ENCODE results near the gene DENND11. TPM values are rescaled to one million over a fixed set of nuclear protein-coding genes. Genes with fewer than 3 reads are reported as not detected.

Gene DENND11
- total RNA-seq, 1 experiment from 2014 or later, result 33.0 TPM

DNA sequence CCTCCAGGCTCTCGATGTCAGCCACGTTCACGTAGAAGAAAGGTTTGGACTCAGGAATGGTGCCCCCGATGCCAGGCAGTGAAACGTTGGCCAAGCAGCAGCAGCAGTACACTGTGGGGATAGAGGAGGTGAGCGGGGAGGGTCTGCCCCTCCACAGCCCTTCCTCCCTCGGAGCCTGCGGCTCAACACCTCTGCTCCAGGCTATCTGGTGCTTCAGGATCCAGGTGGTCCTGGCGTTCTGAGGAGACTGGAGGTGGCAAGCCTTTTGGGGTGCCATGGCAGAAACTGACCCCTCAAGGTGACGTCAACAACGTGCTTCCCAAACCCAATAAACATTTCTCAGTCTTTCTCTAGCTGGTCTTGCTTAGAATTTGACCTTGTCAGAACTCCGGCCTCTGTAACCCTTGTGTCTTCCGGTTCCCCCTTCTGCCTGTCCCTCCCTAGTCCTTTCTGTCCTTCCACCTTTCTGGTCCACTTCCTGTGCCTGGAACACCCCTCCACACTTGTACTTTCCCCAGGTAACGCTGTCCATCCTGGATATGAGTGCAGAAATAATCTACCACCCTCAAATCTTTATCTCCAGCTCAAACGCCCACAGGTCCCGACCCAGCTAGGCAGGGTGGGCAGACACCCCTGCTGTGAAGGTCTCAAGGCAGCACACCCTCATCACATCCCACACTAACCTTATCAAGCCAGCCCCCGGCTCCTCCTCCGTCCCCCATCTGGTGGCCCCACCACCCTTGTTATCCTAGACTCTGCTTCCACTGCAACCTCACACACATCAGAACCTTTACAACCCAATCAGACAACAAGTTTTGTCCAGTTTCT is 36.5 kb downstream of the DENND11 start:
- Histone ChIP-seq H3K27me3 (replicated peaks; ENCODE audit: control insufficient read depth, insufficient read depth, low read length) (no peaks in the 10 kb centered on the region), H3K4me3 (ENCODE audit: low read depth, low read length) (no peak overlapping the region), H3K9me3 (no peaks in the 10 kb centered on the region), H3K36me3 (ENCODE audit: control insufficient read depth, insufficient read depth, low read length) (no peaks in the 10 kb centered on the region; the same call in 1 of the 2 replicates), H3K4me1 (no peaks in the 10 kb centered on the region)
- H3K9me3 Mint-ChIP-seq (ENCODE audit: unreplicated experiment), result no peaks in the 10 kb centered on the region
- TF ChIP-seq, protein P1, sequence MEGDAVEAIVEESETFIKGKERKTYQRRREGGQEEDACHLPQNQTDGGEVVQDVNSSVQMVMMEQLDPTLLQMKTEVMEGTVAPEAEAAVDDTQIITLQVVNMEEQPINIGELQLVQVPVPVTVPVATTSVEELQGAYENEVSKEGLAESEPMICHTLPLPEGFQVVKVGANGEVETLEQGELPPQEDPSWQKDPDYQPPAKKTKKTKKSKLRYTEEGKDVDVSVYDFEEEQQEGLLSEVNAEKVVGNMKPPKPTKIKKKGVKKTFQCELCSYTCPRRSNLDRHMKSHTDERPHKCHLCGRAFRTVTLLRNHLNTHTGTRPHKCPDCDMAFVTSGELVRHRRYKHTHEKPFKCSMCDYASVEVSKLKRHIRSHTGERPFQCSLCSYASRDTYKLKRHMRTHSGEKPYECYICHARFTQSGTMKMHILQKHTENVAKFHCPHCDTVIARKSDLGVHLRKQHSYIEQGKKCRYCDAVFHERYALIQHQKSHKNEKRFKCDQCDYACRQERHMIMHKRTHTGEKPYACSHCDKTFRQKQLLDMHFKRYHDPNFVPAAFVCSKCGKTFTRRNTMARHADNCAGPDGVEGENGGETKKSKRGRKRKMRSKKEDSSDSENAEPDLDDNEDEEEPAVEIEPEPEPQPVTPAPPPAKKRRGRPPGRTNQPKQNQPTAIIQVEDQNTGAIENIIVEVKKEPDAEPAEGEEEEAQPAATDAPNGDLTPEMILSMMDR (IDR thresholded peaks at IDR 0.05; ENCODE audit: insufficient read depth in 1 of 2, low read depth in 1 of 2, low read length in 1 of 2, severe bottlenecking in 1 of 2, unreplicated experiment in 1 of 2), result no peak
- no peaks in the 10 kb centered on the region for H3K27me3 Mint-ChIP-seq (ENCODE audit: insufficient read depth, unreplicated experiment)
- no TSS peak for BruUV-seq (replicated peaks)
- DNase-seq, result no peak
- ChIA-PET POLR2A (no interaction called here), CTCF (no interaction called here)
- H3K4me1 Mint-ChIP-seq (ENCODE audit: low read depth, unreplicated experiment), result no peaks in the 10 kb centered on the region
- peaks cover 16% of the 10 kb centered on the region for H3K36me3 Mint-ChIP-seq (ENCODE audit: insufficient read depth, unreplicated experiment)
- no peak overlapping the region for H3K4me3 Mint-ChIP-seq (ENCODE audit: unreplicated experiment)
- intact Hi-C loops (cut with micrococcal nuclease; ENCODE audit: unreplicated experiment), result no loop called here
- no peak overlapping the region for H3K27ac Mint-ChIP-seq (ENCODE audit: unreplicated experiment)

DNA sequence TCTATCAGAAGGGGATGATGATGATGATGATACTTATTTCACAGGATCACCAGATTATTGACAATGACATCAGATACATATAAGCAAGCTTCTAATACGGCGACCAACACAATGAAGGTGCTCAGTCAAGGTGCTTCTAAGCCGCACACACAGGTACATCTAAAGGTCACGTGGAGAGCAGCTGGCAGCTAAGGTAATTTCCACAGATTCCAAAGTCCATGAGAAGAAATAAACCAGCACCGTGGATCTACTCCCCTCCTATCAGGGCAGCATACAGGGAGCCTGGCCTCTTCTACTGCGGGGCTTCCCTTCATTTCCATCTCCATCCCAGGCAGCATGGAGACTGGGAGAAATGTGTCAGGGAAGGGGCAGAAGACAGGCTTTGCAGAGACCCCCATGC is 37.5 kb downstream of the DENND11 start:
- no peaks in the 10 kb centered on the region; the same call in 1 of the 2 replicates for H3K36me3 ChIP-seq (ENCODE audit: control insufficient read depth, insufficient read depth, low read length)
- DNase-seq, result no peak
- no peak overlapping the region for H3K4me3 ChIP-seq (ENCODE audit: low read depth, low read length)
- TF ChIP-seq, protein P1 (IDR thresholded peaks at IDR 0.05; ENCODE audit: insufficient read depth in 1 of 2, low read depth in 1 of 2, low read length in 1 of 2, severe bottlenecking in 1 of 2, unreplicated experiment in 1 of 2), result no peak
- Mint-ChIP-seq H3K4me1 (ENCODE audit: low read depth, unreplicated experiment) (no peaks in the 10 kb centered on the region), H3K4me3 (ENCODE audit: unreplicated experiment) (no peak overlapping the region), H3K27ac (ENCODE audit: unreplicated experiment) (no peak overlapping the region), H3K9me3 (ENCODE audit: unreplicated experiment) (no peaks in the 10 kb centered on the region), H3K27me3 (ENCODE audit: insufficient read depth, unreplicated experiment) (no peaks in the 10 kb centered on the region), H3K36me3 (ENCODE audit: insufficient read depth, unreplicated experiment) (peaks cover 21% of the 10 kb centered on the region)
- no peaks in the 10 kb centered on the region for H3K9me3 ChIP-seq
- no peaks in the 10 kb centered on the region for H3K27me3 ChIP-seq (replicated peaks; ENCODE audit: control insufficient read depth, insufficient read depth, low read length)
- no TSS peak for BruUV-seq (replicated peaks)
- no peaks in the 10 kb centered on the region for H3K4me1 ChIP-seq
- POLR2A ChIA-PET, result no interaction called here
- CTCF ChIA-PET, result no interaction called here
- intact Hi-C loops (cut with micrococcal nuclease; ENCODE audit: unreplicated experiment), result no loop called here

DNA sequence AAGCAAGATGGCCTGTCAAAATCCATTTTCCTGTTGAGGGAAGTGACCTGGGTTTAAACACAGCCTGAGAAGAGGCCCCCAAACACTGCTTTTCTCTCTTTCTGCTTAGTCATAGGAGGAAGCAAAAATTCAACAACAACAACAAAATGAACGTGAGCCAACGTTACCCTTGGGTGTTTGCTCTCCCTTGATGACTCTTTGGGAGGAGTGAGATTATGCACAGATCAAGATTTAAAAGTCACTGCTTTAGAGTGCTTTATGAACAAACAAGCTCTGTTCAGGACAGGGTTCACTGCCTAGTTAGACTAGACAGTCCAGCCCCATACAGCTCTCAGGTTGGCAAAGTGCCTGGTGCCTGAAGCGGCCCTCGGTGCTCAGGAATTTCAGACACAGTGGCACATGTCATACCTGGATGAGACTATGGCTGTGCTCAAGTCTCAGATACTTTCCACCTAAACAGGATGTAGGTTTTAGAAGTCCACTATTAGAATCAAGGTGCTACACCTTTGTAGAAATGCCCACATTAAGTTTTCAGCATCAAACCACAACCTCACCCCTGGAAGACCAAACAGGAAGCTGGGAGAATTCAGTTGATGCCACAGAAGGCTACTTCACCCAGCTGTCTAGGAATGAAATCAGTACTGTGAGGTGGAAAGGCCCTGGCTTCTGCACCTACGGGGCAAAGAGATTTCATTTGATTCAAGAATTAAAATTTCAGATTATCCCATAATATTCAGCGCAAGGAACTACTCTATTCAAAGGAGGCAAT is 38.7 kb downstream of the DENND11 start:
- Mint-ChIP-seq H3K27me3 (ENCODE audit: insufficient read depth, unreplicated experiment) (no peaks in the 10 kb centered on the region), H3K36me3 (ENCODE audit: insufficient read depth, unreplicated experiment) (peaks cover 21% of the 10 kb centered on the region), H3K4me3 (ENCODE audit: unreplicated experiment) (no peak overlapping the region), H3K9me3 (ENCODE audit: unreplicated experiment) (no peaks in the 10 kb centered on the region), H3K27ac (ENCODE audit: unreplicated experiment) (no peak overlapping the region), H3K4me1 (ENCODE audit: low read depth, unreplicated experiment) (no peaks in the 10 kb centered on the region)
- DNase-seq, result no peak
- Histone ChIP-seq H3K4me1 (no peaks in the 10 kb centered on the region), H3K27me3 (replicated peaks; ENCODE audit: control insufficient read depth, insufficient read depth, low read length) (no peaks in the 10 kb centered on the region), H3K36me3 (ENCODE audit: control insufficient read depth, insufficient read depth, low read length) (no peaks in the 10 kb centered on the region; the same call in 1 of the 2 replicates), H3K4me3 (ENCODE audit: low read depth, low read length) (no peak overlapping the region), H3K9me3 (no peaks in the 10 kb centered on the region)
- intact Hi-C loops (cut with micrococcal nuclease; ENCODE audit: unreplicated experiment), result no loop called here
- TF ChIP-seq, protein P1 (IDR thresholded peaks at IDR 0.05; ENCODE audit: insufficient read depth in 1 of 2, low read depth in 1 of 2, low read length in 1 of 2, severe bottlenecking in 1 of 2, unreplicated experiment in 1 of 2), result no peak
- no TSS peak for BruUV-seq (replicated peaks)
- ChIA-PET POLR2A (no interaction called here), CTCF (no interaction called here)
